A673 (cell line): ENCODE data around the gene UBFD1. TPM values are rescaled to one million over a fixed set of nuclear protein-coding genes. Genes with fewer than 3 reads are reported as not detected.

Experiments used
- BruUV-seq: library from RNA; stranded (reverse); fragments of 400-500 nt; replicated peaks from 2 replicates; lab custom pipeline; 2021; lab: Mats Ljungman, UMichigan
- CTCF ChIA-PET: fragments of 300-600 bp; sonication (Branson Sonifier 250); formaldehyde crosslinking; loops from one replicate; lab custom pipeline; 2022; ENCODE audit warnings: antibody characterized with exemption; lab: Charles Lee
- POLR2A ChIA-PET: fragments of 300-600 bp; sonication (Branson Sonifier 250); formaldehyde crosslinking; loops from one replicate; lab custom pipeline; 2022; ENCODE audit warnings: antibody characterized with exemption; ENCODE audit not compliant: low non-redundant PET; lab: Charles Lee
- DNase-seq: peaks from one replicate; pipeline ENCODE4 v3.0.0-alpha.2; 2015; ENCODE audit warnings: low spot score
- H3K27ac ChIP-seq: fragments of 200-600 bp; sonication (generic); 2 replicates; pipeline ENCODE4 v1.5.1; 2016; ENCODE audit warnings: mixed run types, low read depth, mild to moderate bottlenecking, mixed read lengths, antibody characterized with exemption, low read length; ENCODE audit not compliant: poor library complexity, severe bottlenecking
- H3K27me3 ChIP-seq: fragments of 200-600 bp; sonication (generic); replicated peaks from 2 replicates; pipeline ENCODE4 v1.6.1; 2017; ENCODE audit warnings: mixed run types, low read depth, mild to moderate bottlenecking, mixed read lengths, antibody characterized with exemption, low read length; ENCODE audit not compliant: insufficient read depth, poor library complexity
- H3K36me3 ChIP-seq: fragments of 200-600 bp; sonication (generic); 2 replicates; pipeline ENCODE4 v1.6.1; 2016; ENCODE audit warnings: mixed run types, mild to moderate bottlenecking, mixed read lengths, antibody characterized with exemption, low read length; ENCODE audit not compliant: insufficient read depth, poor library complexity, severe bottlenecking
- H3K4me1 ChIP-seq: fragments of 200-600 bp; sonication (generic); 2 replicates; pipeline ENCODE4 v1.6.1; 2017; ENCODE audit warnings: mixed run types, mild to moderate bottlenecking, mixed read lengths, antibody characterized with exemption, low read length; ENCODE audit not compliant: insufficient read depth, poor library complexity, severe bottlenecking
- H3K4me3 ChIP-seq: fragments of 200-600 bp; sonication (generic); 2 replicates; pipeline ENCODE4 v1.5.1; 2016; ENCODE audit warnings: low read depth, mixed run types, mild to moderate bottlenecking, mixed read lengths, low read length; ENCODE audit not compliant: poor library complexity, severe bottlenecking
- H3K9me3 ChIP-seq: fragments of 200-600 bp; sonication (generic); 2 replicates; pipeline ENCODE4 v1.6.1; 2016; ENCODE audit warnings: mixed run types, low read depth, mild to moderate bottlenecking, mixed read lengths, antibody characterized with exemption, low read length; ENCODE audit not compliant: poor library complexity, severe bottlenecking
- CTCF ChIP-seq: fragments of 300-800, 200-600 bp; sonication (generic); conservative IDR thresholded peaks from 2 replicates; pipeline ENCODE4 v1.5.1; 2017; ENCODE audit warnings: low read depth, mild to moderate bottlenecking, antibody characterized with exemption, low read length, moderate library complexity, mixed read lengths
- EZH2 ChIP-seq: fragments of 200-600 bp; sonication (generic); IDR thresholded peaks from 2 replicates; pipeline ENCODE4 v1.6.1; 2017; ENCODE audit warnings: borderline replicate concordance, low read depth, mild to moderate bottlenecking, mixed read lengths, antibody characterized with exemption, low read length; ENCODE audit not compliant: poor library complexity, severe bottlenecking
- intact Hi-C: fragments of 100-400 bp; cut with micrococcal nuclease; formaldehyde crosslinking; loops from one replicate; pipeline ENCODE4 v1.10.0; 2022; ENCODE audit not compliant: unreplicated experiment
- total RNA-seq: library from RNA; stranded (reverse); gene quantifications from 2 replicates; pipeline ENCODE4 v1.2.3, GENCODE V29; 2021

The UBFD1 gene
- total RNA-seq, 1 experiment from 2014 or later, result 121 TPM

DNA sequence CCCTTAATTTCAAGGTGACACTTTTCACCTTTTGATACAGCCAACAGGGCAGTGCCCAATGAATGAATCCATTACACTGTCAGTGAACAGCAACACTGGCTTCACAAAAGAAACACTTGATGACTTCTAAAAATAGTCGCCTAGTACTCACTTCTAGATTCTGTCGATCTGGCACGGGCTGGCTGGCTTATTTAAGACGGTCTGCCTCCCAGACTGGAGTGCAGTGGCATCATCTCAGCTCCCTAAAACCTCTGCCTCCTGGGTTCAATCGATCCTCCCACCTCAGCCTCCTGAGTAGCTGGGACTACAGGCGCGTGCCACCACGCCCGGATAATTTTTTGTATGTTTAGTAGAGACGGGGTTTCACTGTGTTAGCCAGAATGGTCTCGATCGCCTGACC is 36.7 kb downstream of the UBFD1 start:
- no TSS peak for BruUV-seq
- peaks cover 41% of the 10 kb centered on the region for H3K36me3 ChIP-seq
- POLR2A ChIA-PET, result no interaction called here

DNA sequence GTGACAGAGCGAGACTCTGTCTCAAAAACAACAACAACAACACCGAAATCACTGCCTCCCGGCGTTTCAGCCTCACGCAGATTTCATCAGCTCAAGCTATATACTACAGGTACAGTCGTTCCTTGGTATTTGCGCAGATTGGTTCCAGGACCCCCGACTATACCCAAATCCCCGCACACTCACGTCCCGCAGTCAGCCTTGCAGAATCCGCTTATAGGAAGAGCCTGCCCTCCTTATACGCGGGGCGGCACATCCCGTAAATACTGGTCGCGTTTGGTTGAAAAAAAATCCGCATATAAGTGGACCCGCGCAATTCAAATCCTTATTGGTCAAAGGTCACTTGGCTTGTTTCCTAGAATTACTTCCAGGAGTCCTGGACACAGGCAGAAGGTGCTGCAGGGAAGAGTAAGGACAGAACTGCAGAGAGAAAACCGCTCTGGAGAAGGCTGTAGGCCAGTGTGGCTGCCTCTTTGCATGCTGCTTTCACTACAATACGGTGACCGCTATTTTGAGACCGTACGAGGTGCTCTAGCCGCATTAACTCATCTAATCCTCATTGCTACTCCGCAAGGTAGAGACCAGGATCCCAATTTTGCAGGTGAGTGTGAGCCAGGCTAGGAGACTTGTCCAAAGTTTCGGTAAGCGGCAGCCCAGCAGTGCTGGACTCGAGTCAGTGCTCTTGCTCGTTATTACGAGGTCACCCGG is 37.9 kb downstream of the UBFD1 start:
- TSS peak; percentile 60 for BruUV-seq
- no peak for DNase-seq
- Histone ChIP-seq H3K4me1 (peaks cover 8% of the 10 kb centered on the region), H3K36me3 (peaks cover 31% of the 10 kb centered on the region), H3K27ac (peak overlapping the region; percentile 91), H3K4me3 (peak overlapping the region; percentile 89), H3K27me3 (no peaks in the 10 kb centered on the region), H3K9me3 (no peaks in the 10 kb centered on the region)
- ChIA-PET CTCF (no interaction called here), POLR2A (no interaction called here)
- intact Hi-C loops, result no loop called here
- TF ChIP-seq EZH2 (no peak), CTCF (no peak)

More for the DNA sequence above, 36.7 kb downstream of the UBFD1 start:
- H3K4me3 ChIP-seq, result no peak overlapping the region
- TF ChIP-seq CTCF, result no peak
- no peak for TF ChIP-seq EZH2
- no peak for DNase-seq
- CTCF ChIA-PET, result no interaction called here
- no peaks in the 10 kb centered on the region for H3K27me3 ChIP-seq
- peaks cover 8% of the 10 kb centered on the region for H3K4me1 ChIP-seq
- intact Hi-C loops, result no loop called here
- H3K27ac ChIP-seq, result no peak overlapping the region
- no peaks in the 10 kb centered on the region for H3K9me3 ChIP-seq

- no peaks in the 10 kb centered on the region for H3K27me3 ChIP-seq
- no peaks in the 10 kb centered on the region for H3K9me3 ChIP-seq
- no TSS peak for BruUV-seq
- DNase-seq, result peak; percentile 95
- peak within 1 kb of the TSS; percentile 91 for H3K27ac ChIP-seq
- ChIA-PET CTCF (interaction anchor here (0.6 kb wide), 1 partner anchor 86 kb away, joined by 5 read pairs; no protein-coding TSS in a partner anchor), POLR2A (interaction anchor here (0.6 to 0.8 kb wide), 2 partner anchors 39 to 111 kb away, joined by 6 read pairs; partner anchors contain the start of genes EARS2 and UBFD1)
- H3K4me3 ChIP-seq, result peak within 1 kb of the TSS; percentile 89
- intact Hi-C loops, result no loop called here
- H3K4me1 ChIP-seq, result peaks cover 8% of the 10 kb centered on the region
- TF ChIP-seq CTCF (peak; percentile 88), EZH2 (no peak)
- peaks cover 24% of the 10 kb centered on the region for H3K36me3 ChIP-seq
Measured at GRCh38 chr16:23595951-23596720, 38.6 kb downstream of the UBFD1 start, which contains the start of gene NDUFAB1. TSS of gene NDUFAB1 (minus strand) at chr16:23596316. CDS start at chr16:23596290, 26 bp downstream.
